Endothelial cell of umbilical vein (primary cell): ENCODE results near the gene DIP2B.

Experiments used
- CTCF ChIP-seq, 2 donors: IDR thresholded peaks; 1 replicate in 1 of 2; 2 replicates in 1 of 2; pipeline ENCODE4 v1.5.1; 2011; ENCODE audit warnings: low read length in 2 of 2, mild to moderate bottlenecking in 2 of 2, moderate library complexity in 2 of 2, control low read depth in 1 of 2, inconsistent platforms in 1 of 2, low read depth in 1 of 2; ENCODE audit not compliant: insufficient read depth in 1 of 2; ENCODE audit errors: extremely low read depth in 1 of 2
- EZH2 ChIP-seq: IDR thresholded peaks from 2 replicates; pipeline ENCODE4 v1.6.1; 2012; ENCODE audit warnings: borderline replicate concordance, low read depth, mild to moderate bottlenecking, moderate library complexity, low read length, inconsistent platforms; ENCODE audit not compliant: severe bottlenecking
- FOS ChIP-seq: IDR thresholded peaks from 2 replicates; pipeline ENCODE4 v1.6.1; 2011; ENCODE audit warnings: mild to moderate bottlenecking, low read length, moderate library complexity, borderline replicate concordance; ENCODE audit not compliant: insufficient read depth
- POLR2A ChIP-seq: IDR thresholded peaks from 2 replicates; pipeline ENCODE4 v1.6.1; 2012; ENCODE audit warnings: low read depth, mild to moderate bottlenecking, control low read depth, low read length
- POLR2AphosphoS5 ChIP-seq: IDR thresholded peaks from 2 replicates; pipeline ENCODE4 v1.6.1; 2012; ENCODE audit warnings: low read depth, mild to moderate bottlenecking, control low read depth, low read length, moderate library complexity; ENCODE audit not compliant: insufficient read depth

- no peak for TF ChIP-seq POLR2A
- TF ChIP-seq FOS = no peak
- no peak for TF ChIP-seq EZH2
- no peak for TF ChIP-seq CTCF (IDR thresholded peaks at IDR 0.05; ENCODE audit: extremely low read depth in 1 of 2, insufficient read depth in 1 of 2, low read depth in 1 of 2, low read length in 2 of 2)
- TF ChIP-seq POLR2AphosphoS5 = no peak
These were observed 167.4 kb downstream of the DIP2B start for GRCh38 chr12:50672158-50672557.
